SH-SY5Y (cell line): ENCODE measurements around the gene NRDE2.

Source experiments
- GATA2 ChIP-seq: IDR thresholded peaks from 2 replicates; pipeline ENCODE4 v1.6.1; 2011; ENCODE audit warnings: mild to moderate bottlenecking, low read depth, low read length
- GATA3 ChIP-seq: IDR thresholded peaks from 2 replicates; pipeline ENCODE4 v1.6.1; 2011; ENCODE audit warnings: low read depth, mild to moderate bottlenecking, low read length, moderate library complexity

Gene NRDE2

GRCh38 chr14:90296641-90297040 is 35.1 kb downstream of the NRDE2 start:
- TF ChIP-seq GATA2 (no peak), GATA3 (no peak)

GRCh38 chr14:90295870-90296516 is 35.7 kb downstream of the NRDE2 start:
- TF ChIP-seq GATA3 = no peak
- TF ChIP-seq GATA2 = no peak

- TF ChIP-seq GATA2 (no peak), GATA3 (no peak)
These were observed 36.9 kb downstream of the NRDE2 start for GRCh38 chr14:90294872-90295271.

GRCh38 chr14:90293766-90294730 is 37.7 kb downstream of the NRDE2 start:
- TF ChIP-seq GATA2 (no peak), GATA3 (no peak)

GRCh38 chr14:90291699-90292098 is 40.0 kb downstream of the NRDE2 start:
- TF ChIP-seq GATA3 (no peak), GATA2 (no peak)

- TF ChIP-seq GATA2 = no peak
- no peak for TF ChIP-seq GATA3
These were observed 41.3 kb downstream of the NRDE2 start for GRCh38 chr14:90290337-90291011.

- no peak for TF ChIP-seq GATA3
- TF ChIP-seq GATA2 = no peak
These were observed 42.9 kb downstream of the NRDE2 start for GRCh38 chr14:90288651-90289355.

- TF ChIP-seq GATA3 (no peak), GATA2 (no peak)
These were observed 44.0 kb downstream of the NRDE2 start for GRCh38 chr14:90287791-90288190.

GRCh38 chr14:90281756-90282155 is 50.0 kb downstream of the NRDE2 start:
- no peak for TF ChIP-seq GATA2
- TF ChIP-seq GATA3 = no peak

GRCh38 chr14:90281261-90281660 is 50.5 kb downstream of the NRDE2 start:
- no peak for TF ChIP-seq GATA3
- TF ChIP-seq GATA2 = no peak

GRCh38 chr14:90280096-90280495 is 51.6 kb downstream of the NRDE2 start:
- TF ChIP-seq GATA2 (no peak), GATA3 (no peak)

- TF ChIP-seq GATA3 (no peak), GATA2 (no peak)
These were observed 53.3 kb downstream of the NRDE2 start for GRCh38 chr14:90278199-90279175.

GRCh38 chr14:90277581-90278198 is 54.1 kb downstream of the NRDE2 start:
- TF ChIP-seq GATA3 = no peak
